Liver (tissue), 9 donors: Measurements from ENCODE around the gene PRKN. TPM values are rescaled to one million over a fixed set of nuclear protein-coding genes. Genes with fewer than 3 reads are reported as not detected.

Source experiments
- DNase-seq: peaks from one replicate; pipeline ENCODE4 v3.0.0-alpha.2; 2017; ENCODE audit warnings: low spot score
- H3K27ac ChIP-seq, 2 donors: one replicate each; pipeline ENCODE4 v1.7.0; 2013; ENCODE audit warnings: inconsistent platforms in 2 of 2, low read length in 2 of 2, control low read depth in 1 of 2, low read depth in 1 of 2, mild to moderate bottlenecking in 1 of 2
- H3K27me3 ChIP-seq, 4 donors: one replicate each; pipeline versions ENCODE4 v1.6.1 to v1.7.0; 2013; ENCODE audit warnings: low read length in 3 of 4, inconsistent platforms in 1 of 4, mild to moderate bottlenecking in 1 of 4, moderate library complexity in 1 of 4; ENCODE audit not compliant: control insufficient read depth in 4 of 4, insufficient read depth in 4 of 4
- H3K36me3 ChIP-seq, 4 donors: one replicate each; pipeline versions ENCODE4 v1.6.1 to v1.7.0; 2013; ENCODE audit warnings: low read length in 3 of 4, mild to moderate bottlenecking in 3 of 4, low read depth in 1 of 4, moderate library complexity in 1 of 4; ENCODE audit not compliant: control insufficient read depth in 4 of 4, insufficient read depth in 3 of 4
- H3K4me1 ChIP-seq, 4 donors: one replicate each; pipeline versions ENCODE4 v1.6.1 to v1.7.0; 2013; ENCODE audit warnings: low read length in 3 of 4, mild to moderate bottlenecking in 3 of 4, moderate library complexity in 1 of 4; ENCODE audit not compliant: control insufficient read depth in 4 of 4, insufficient read depth in 4 of 4
- H3K4me3 ChIP-seq, 3 donors: one replicate each; pipeline versions ENCODE4 v1.6.1 to v1.7.0; 2013; ENCODE audit warnings: low read length in 3 of 3, control low read depth in 1 of 3, low read depth in 1 of 3, mild to moderate bottlenecking in 1 of 3
- H3K9ac ChIP-seq, 2 donors: one replicate each; pipeline ENCODE4 v1.7.0; 2013; ENCODE audit warnings: low read length in 2 of 2, mild to moderate bottlenecking in 2 of 2, moderate library complexity in 2 of 2, control low read depth in 1 of 2, low read depth in 1 of 2
- H3K9me3 ChIP-seq, 4 donors: one replicate each; pipeline versions ENCODE4 v1.6.1 to v1.7.0; 2013; ENCODE audit warnings: low read length in 3 of 4; ENCODE audit not compliant: control insufficient read depth in 4 of 4
- FOXA2 ChIP-seq: IDR thresholded peaks from 2 replicates; pipeline ENCODE4 v1.6.1; 2016; ENCODE audit warnings: antibody characterized with exemption
- GABPA ChIP-seq, 2 donors: IDR thresholded peaks in 1 of 2; conservative IDR thresholded peaks in 1 of 2; 2 replicates each; pipeline ENCODE4 v1.6.1; 2016; ENCODE audit warnings: antibody characterized with exemption in 2 of 2, mild to moderate bottlenecking in 1 of 2, moderate library complexity in 1 of 2
- HNF4G ChIP-seq: IDR thresholded peaks from 2 replicates; pipeline ENCODE4 v1.6.1; 2016; ENCODE audit warnings: antibody characterized with exemption
- JUND ChIP-seq, 2 donors: IDR thresholded peaks; 2 replicates each; pipeline ENCODE4 v1.6.1; 2016; ENCODE audit warnings: antibody characterized with exemption in 2 of 2
- NR2F2 ChIP-seq: IDR thresholded peaks from 2 replicates; pipeline ENCODE4 v1.6.1; 2016; ENCODE audit warnings: antibody characterized with exemption
- RAD21 ChIP-seq, 2 donors: IDR thresholded peaks; 2 replicates each; pipeline ENCODE4 v1.6.1; 2016; ENCODE audit warnings: antibody characterized with exemption in 2 of 2, mild to moderate bottlenecking in 2 of 2
- TAF1 ChIP-seq: conservative IDR thresholded peaks from 2 replicates; pipeline ENCODE4 v1.6.1; 2016; ENCODE audit warnings: antibody characterized with exemption, mild to moderate bottlenecking
- YY1 ChIP-seq: IDR thresholded peaks from 2 replicates; pipeline ENCODE4 v1.6.1; 2016; ENCODE audit warnings: antibody characterized with exemption, mild to moderate bottlenecking
- WGBS: extraction: QIAGEN DNeasy Blood & Tissue Kit; methylation state at CpG from one replicate; pipeline ENCODE4 v1.1.7; 2013; 5-methylcytosine and 5-hydroxymethylcytosine counted together
- polyA plus RNA-seq, 2 donors: library from polyadenylated mRNA; stranded (reverse) in 1 of 2; unstranded in 1 of 2; fragments of 200-250 nt in 1 of 2; fragments of >200 nt in 1 of 2; fragmentation: Nextera tagmentation in 1 of 2; extraction: Ambion mirVana in 1 of 2; gene quantifications; one replicate each; pipeline versions ENCODE4 v1.2.1 to v1.2.3, GENCODE V29; 2013 to 2015
- total RNA-seq, 2 donors: library from RNA; depleted of rRNA; stranded (reverse); fragments of >200 nt; gene quantifications; one replicate each; pipeline ENCODE4 v1.2.3, GENCODE V29; 2014
- TF ChIP-seq, protein P1 (sequence below): IDR thresholded peaks from 2 replicates; pipeline ENCODE4 v1.6.1; 2016; ENCODE audit warnings: antibody characterized with exemption, mild to moderate bottlenecking
- TF ChIP-seq, protein P2 (sequence below): IDR thresholded peaks from 2 replicates; pipeline ENCODE4 v1.6.1; 2016; ENCODE audit warnings: antibody characterized with exemption
- TF ChIP-seq, protein P3 (sequence below): fragments of 150-350 bp; IDR thresholded peaks from 2 replicates; pipeline ENCODE4 v1.5.1; 2017; ENCODE audit warnings: improper control_type of control experiment, low read depth, low read length; ENCODE audit not compliant: missing input control
- TF ChIP-seq, protein P4 (sequence below): IDR thresholded peaks from 2 replicates; pipeline ENCODE4 v1.6.1; 2016; ENCODE audit warnings: antibody characterized with exemption
- TF ChIP-seq, protein P5 (sequence below): IDR thresholded peaks from 2 replicates; pipeline ENCODE4 v1.6.1; 2016; ENCODE audit warnings: antibody characterized with exemption
- donor health status: healthy.
- donor health status: healthy.
- donor health status: healthy.
- donor health status: healthy.
- donor health status: healthy.

Gene PRKN
- total and polyA plus RNA-seq, 4 donors: 0.47 to 4.1 (median 3.2) TPM

DNA sequence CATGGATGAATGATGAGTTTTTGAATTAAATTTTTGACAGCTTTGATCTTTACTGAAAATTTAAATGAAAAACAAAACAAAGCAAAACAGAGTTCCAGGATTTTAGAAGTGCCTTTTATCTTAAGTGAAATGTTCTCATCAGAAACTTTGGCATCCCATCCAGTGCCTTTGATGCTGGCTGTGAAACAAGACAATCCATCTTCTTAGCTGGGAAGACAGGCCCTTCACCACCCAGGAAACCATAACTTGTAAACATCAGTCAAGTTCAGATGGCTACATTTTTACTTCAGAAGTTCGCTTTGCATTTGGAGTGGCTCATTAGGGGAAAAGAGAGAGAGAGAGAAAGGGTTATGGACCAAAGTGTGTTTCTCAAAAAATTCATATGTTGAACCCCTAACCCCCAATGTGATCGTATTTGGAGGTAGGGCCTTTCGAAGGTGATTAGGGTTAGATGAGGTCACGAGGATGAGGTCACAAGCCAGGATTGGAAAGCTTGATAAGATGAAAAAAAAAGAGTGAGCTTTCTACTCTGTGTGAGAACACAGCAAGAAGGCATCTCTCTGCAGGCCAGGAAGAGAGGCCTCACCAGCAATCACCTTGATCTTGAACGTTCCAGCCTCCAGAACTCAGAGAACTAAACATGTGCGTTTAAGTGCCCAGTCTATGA is 366.5 kb downstream of the PRKN start (continued):
- TF ChIP-seq, protein P1, sequence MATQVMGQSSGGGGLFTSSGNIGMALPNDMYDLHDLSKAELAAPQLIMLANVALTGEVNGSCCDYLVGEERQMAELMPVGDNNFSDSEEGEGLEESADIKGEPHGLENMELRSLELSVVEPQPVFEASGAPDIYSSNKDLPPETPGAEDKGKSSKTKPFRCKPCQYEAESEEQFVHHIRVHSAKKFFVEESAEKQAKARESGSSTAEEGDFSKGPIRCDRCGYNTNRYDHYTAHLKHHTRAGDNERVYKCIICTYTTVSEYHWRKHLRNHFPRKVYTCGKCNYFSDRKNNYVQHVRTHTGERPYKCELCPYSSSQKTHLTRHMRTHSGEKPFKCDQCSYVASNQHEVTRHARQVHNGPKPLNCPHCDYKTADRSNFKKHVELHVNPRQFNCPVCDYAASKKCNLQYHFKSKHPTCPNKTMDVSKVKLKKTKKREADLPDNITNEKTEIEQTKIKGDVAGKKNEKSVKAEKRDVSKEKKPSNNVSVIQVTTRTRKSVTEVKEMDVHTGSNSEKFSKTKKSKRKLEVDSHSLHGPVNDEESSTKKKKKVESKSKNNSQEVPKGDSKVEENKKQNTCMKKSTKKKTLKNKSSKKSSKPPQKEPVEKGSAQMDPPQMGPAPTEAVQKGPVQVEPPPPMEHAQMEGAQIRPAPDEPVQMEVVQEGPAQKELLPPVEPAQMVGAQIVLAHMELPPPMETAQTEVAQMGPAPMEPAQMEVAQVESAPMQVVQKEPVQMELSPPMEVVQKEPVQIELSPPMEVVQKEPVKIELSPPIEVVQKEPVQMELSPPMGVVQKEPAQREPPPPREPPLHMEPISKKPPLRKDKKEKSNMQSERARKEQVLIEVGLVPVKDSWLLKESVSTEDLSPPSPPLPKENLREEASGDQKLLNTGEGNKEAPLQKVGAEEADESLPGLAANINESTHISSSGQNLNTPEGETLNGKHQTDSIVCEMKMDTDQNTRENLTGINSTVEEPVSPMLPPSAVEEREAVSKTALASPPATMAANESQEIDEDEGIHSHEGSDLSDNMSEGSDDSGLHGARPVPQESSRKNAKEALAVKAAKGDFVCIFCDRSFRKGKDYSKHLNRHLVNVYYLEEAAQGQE: no peak
- TF ChIP-seq RAD21 (IDR thresholded peaks at IDR 0.05): no peak
- no peak for TF ChIP-seq HNF4G
- TF ChIP-seq GABPA (IDR thresholded peaks at IDR 0.05 in 1 of 2, conservative IDR thresholded peaks at IDR 0.05 in 1 of 2): no peak
- TF ChIP-seq, protein P2, sequence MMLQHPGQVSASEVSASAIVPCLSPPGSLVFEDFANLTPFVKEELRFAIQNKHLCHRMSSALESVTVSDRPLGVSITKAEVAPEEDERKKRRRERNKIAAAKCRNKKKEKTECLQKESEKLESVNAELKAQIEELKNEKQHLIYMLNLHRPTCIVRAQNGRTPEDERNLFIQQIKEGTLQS: no peak

DNA sequence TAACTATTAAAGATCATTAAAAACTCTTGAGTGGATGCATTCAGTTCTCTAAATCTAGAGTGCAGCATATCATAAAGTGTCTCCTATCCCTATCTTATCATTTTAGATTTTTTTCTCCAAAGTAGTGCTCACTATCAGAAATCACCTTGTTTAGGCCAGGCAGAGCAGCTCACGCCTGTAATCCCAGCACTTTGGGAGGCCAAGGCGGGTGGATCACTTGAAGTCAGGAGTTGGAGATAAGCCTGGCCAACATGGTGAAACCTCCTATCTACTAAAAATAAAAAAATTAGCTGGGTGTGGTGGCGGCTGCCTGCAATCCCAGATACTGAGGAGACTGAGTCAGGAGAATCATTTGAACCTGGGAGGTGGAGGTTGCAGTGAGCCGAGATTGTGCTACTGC is 368.9 kb downstream of the PRKN start:
- DNase-seq: no peak
- TF ChIP-seq TAF1: no peak
- Histone ChIP-seq H3K9me3 (no peaks in the 10 kb centered on the region), H3K9ac (no peak overlapping the region), H3K36me3 (no peaks in the 10 kb centered on the region), H3K27me3 (no peaks in the 10 kb centered on the region), H3K4me1 (no peaks in the 10 kb centered on the region), H3K27ac (no peak overlapping the region), H3K4me3 (no peak overlapping the region)
- WGBS: 95% methylated on average over 4 of the region's 4 CpGs

DNA sequence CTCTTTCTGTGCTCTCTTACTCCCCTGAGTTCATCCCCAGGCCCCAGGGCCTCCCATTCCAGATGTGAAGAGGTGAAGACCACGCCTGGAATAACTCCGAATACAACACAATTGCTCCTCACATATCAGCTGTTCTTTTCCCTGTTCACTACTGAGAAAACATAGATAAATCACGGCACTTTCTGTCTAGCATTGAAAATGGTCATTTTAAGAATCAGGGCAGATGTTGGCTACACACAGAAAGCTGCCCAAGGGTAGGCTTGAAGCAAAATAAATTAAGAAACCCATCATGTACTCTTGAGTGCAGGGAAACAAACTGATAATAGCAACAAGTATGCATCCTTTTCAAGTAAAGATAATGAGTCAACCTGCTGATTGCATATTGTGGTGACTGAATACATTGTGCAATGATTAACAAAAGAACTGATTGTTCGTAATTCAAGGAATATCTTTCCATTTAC is 382.5 kb downstream of the PRKN start:
- 78% methylated on average over 4 of the region's 4 CpGs for WGBS
- no peaks in the 10 kb centered on the region for H3K36me3 ChIP-seq
- H3K27me3 ChIP-seq: no peaks in the 10 kb centered on the region
- no peak overlapping the region for H3K4me3 ChIP-seq
- TF ChIP-seq, protein P3, sequence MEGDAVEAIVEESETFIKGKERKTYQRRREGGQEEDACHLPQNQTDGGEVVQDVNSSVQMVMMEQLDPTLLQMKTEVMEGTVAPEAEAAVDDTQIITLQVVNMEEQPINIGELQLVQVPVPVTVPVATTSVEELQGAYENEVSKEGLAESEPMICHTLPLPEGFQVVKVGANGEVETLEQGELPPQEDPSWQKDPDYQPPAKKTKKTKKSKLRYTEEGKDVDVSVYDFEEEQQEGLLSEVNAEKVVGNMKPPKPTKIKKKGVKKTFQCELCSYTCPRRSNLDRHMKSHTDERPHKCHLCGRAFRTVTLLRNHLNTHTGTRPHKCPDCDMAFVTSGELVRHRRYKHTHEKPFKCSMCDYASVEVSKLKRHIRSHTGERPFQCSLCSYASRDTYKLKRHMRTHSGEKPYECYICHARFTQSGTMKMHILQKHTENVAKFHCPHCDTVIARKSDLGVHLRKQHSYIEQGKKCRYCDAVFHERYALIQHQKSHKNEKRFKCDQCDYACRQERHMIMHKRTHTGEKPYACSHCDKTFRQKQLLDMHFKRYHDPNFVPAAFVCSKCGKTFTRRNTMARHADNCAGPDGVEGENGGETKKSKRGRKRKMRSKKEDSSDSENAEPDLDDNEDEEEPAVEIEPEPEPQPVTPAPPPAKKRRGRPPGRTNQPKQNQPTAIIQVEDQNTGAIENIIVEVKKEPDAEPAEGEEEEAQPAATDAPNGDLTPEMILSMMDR: no peak
- no peak for TF ChIP-seq YY1
- TF ChIP-seq JUND (IDR thresholded peaks at IDR 0.05): no peak
- no peak for TF ChIP-seq NR2F2
- TF ChIP-seq, protein P4, sequence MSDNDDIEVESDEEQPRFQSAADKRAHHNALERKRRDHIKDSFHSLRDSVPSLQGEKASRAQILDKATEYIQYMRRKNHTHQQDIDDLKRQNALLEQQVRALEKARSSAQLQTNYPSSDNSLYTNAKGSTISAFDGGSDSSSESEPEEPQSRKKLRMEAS: no peak
- TF ChIP-seq, protein P2: no peak
- no peak for TF ChIP-seq FOXA2
- TF ChIP-seq, protein P5, sequence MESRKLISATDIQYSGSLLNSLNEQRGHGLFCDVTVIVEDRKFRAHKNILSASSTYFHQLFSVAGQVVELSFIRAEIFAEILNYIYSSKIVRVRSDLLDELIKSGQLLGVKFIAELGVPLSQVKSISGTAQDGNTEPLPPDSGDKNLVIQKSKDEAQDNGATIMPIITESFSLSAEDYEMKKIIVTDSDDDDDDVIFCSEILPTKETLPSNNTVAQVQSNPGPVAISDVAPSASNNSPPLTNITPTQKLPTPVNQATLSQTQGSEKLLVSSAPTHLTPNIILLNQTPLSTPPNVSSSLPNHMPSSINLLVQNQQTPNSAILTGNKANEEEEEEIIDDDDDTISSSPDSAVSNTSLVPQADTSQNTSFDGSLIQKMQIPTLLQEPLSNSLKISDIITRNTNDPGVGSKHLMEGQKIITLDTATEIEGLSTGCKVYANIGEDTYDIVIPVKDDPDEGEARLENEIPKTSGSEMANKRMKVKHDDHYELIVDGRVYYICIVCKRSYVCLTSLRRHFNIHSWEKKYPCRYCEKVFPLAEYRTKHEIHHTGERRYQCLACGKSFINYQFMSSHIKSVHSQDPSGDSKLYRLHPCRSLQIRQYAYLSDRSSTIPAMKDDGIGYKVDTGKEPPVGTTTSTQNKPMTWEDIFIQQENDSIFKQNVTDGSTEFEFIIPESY: no peak
- no peak for TF ChIP-seq HNF4G
- no peak for TF ChIP-seq RAD21 (IDR thresholded peaks at IDR 0.05)
- DNase-seq: no peak
- H3K27ac ChIP-seq: no peak overlapping the region
- no peaks in the 10 kb centered on the region for H3K9me3 ChIP-seq
- no peaks in the 10 kb centered on the region for H3K4me1 ChIP-seq
- H3K9ac ChIP-seq: no peak overlapping the region
